Fibroblast of lung (primary cell): ENCODE data around the gene DLGAP1. TPM values are rescaled to one million over a fixed set of nuclear protein-coding genes. Genes with fewer than 3 reads are reported as not detected.
A peak's percentile ranks its signal among the peaks of the same experiment; 100 is the strongest.
"Not testable (repeated sequence)": the region's sequence is repeated elsewhere in the genome, so short reads cannot be mapped to it uniquely, and the experiment has no call there.

Experiments
- DNase-seq, 2 donors: peaks; one replicate each; pipeline versions ENCODE4 v3.0.0 to v3.0.0-alpha.2; 2010; ENCODE audit warnings: low read depth in 2 of 2
- H2AFZ ChIP-seq: 2 replicates; pipeline ENCODE4 v1.5.1; 2012; ENCODE audit warnings: low read length, control low read depth, inconsistent platforms
- H3K27ac ChIP-seq: 2 replicates; pipeline ENCODE4 v1.5.1; 2011; ENCODE audit warnings: low read length, control low read depth; ENCODE audit not compliant: insufficient read depth
- H3K27me3 ChIP-seq: 2 replicates; pipeline ENCODE4 v1.5.1; 2011; ENCODE audit warnings: mild to moderate bottlenecking, low read length; ENCODE audit not compliant: control insufficient read depth, insufficient read depth
- H3K36me3 ChIP-seq: 2 replicates; pipeline ENCODE4 v1.5.1; 2011; ENCODE audit warnings: low read length; ENCODE audit not compliant: control insufficient read depth, insufficient read depth
- H3K4me1 ChIP-seq: 2 replicates; pipeline ENCODE4 v1.5.1; 2011; ENCODE audit warnings: low read length; ENCODE audit not compliant: control insufficient read depth, insufficient read depth; ENCODE audit errors: extremely low read depth
- H3K4me2 ChIP-seq: 2 replicates; pipeline ENCODE4 v1.5.1; 2011; ENCODE audit warnings: low read length, control low read depth; ENCODE audit not compliant: insufficient read depth; ENCODE audit errors: extremely low read depth
- H3K4me3 ChIP-seq, 4 experiments: fragments of 200-600 bp in 1 of 4; sonication (generic) in 1 of 4; replicated peaks in 1 of 4; 2 replicates each; pipeline ENCODE4 v1.5.1; 2011 to 2016; ENCODE audit warnings: low read length in 4 of 4, low read depth in 3 of 4, mild to moderate bottlenecking in 3 of 4, control low read depth in 2 of 4, inconsistent platforms in 1 of 4, mixed read lengths in 1 of 4; ENCODE audit not compliant: insufficient read depth in 1 of 4; ENCODE audit errors: control extremely low read depth in 1 of 4
- H3K79me2 ChIP-seq: 2 replicates; pipeline ENCODE4 v1.5.1; 2012; ENCODE audit warnings: mild to moderate bottlenecking, low read length, inconsistent platforms; ENCODE audit not compliant: control insufficient read depth, insufficient read depth
- H3K9ac ChIP-seq: 2 replicates; pipeline ENCODE4 v1.5.1; 2011; ENCODE audit warnings: mild to moderate bottlenecking, low read length, control low read depth; ENCODE audit not compliant: insufficient read depth
- H3K9me3 ChIP-seq: 2 replicates; pipeline ENCODE4 v1.5.1; 2012; ENCODE audit warnings: low read depth, low read length; ENCODE audit not compliant: control insufficient read depth, insufficient read depth
- H4K20me1 ChIP-seq: 2 replicates; pipeline ENCODE4 v1.5.1; 2011; ENCODE audit warnings: low read length; ENCODE audit not compliant: control insufficient read depth, insufficient read depth; ENCODE audit errors: extremely low read depth
- EZH2 ChIP-seq: IDR thresholded peaks from 2 replicates; pipeline ENCODE4 v1.5.1; 2012; ENCODE audit warnings: low read length, control low read depth, mild to moderate bottlenecking; ENCODE audit errors: missing control alignments
- polyA plus RNA-seq, 2 donors: library from polyadenylated mRNA; depleted of rRNA in 1 of 2; stranded (reverse) in 1 of 2; unstranded in 1 of 2; fragments of >200 nt; gene quantifications; 2 replicates each; pipeline ENCODE4 v1.2.1, GENCODE V29; 2011 to 2012; ENCODE audit warnings: missing spikeins in 1 of 2
- total RNA-seq: library from RNA; depleted of rRNA; stranded (reverse); fragments of >200 nt; gene quantifications from 2 replicates; pipeline ENCODE4 v1.2.1, GENCODE V29; 2014
- TF ChIP-seq, protein P1 (sequence below), 2 donors: IDR thresholded peaks in 1 of 2; conservative IDR thresholded peaks in 1 of 2; 1 replicate in 1 of 2; 2 replicates in 1 of 2; pipeline ENCODE4 v1.5.1; 2011 to 2012; ENCODE audit warnings: low read length in 2 of 2, control low read depth in 1 of 2, inconsistent platforms in 1 of 2, low read depth in 1 of 2, mild to moderate bottlenecking in 1 of 2

DLGAP1 gene
- total and polyA plus RNA-seq, 2 donors (not counting 1 experiment from before 2014, with no cell fraction given), result 0.16 to 0.17 TPM

DNA sequence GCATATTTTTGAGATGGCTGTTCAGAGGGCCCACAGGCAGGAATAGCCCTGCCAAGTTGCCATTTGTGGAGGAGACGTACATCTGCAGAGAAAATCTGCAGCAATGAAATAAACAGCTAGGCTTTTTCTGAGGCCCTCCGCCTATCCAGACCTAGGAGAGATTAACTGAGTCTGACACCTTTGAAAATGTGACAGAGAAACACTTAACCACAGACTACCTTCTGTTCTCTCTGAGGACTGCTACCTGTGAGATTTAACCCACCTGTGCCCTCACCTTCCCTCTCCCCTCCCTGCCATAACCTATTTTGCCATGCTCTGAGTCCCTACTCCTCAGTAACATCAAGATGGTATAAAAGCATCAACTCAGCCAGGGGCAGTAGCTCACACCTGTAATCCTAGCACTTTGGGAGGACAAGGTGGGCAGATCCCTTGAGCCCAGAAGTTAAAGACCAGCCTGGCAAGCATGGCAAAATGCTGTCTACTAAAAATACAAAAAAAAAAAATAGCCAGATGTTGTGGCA lies 844.9 kb downstream of the DLGAP1 start:
- Histone ChIP-seq H3K79me2 (peaks cover 2% of the 10 kb centered on the region), H3K4me1 (peaks cover 8% of the 10 kb centered on the region), H3K36me3 (no peaks in the 10 kb centered on the region), H3K4me3 (no peak overlapping the region), H3K9ac (no peak overlapping the region), H3K9me3 (no peaks in the 10 kb centered on the region), H3K27ac (no peak overlapping the region), H3K27me3 (no peaks in the 10 kb centered on the region), H3K4me2 (no peak overlapping the region), H2AFZ (no peak overlapping the region), H4K20me1 (no peaks in the 10 kb centered on the region)
- TF ChIP-seq EZH2, result no peak
- no peak for DNase-seq

DNA sequence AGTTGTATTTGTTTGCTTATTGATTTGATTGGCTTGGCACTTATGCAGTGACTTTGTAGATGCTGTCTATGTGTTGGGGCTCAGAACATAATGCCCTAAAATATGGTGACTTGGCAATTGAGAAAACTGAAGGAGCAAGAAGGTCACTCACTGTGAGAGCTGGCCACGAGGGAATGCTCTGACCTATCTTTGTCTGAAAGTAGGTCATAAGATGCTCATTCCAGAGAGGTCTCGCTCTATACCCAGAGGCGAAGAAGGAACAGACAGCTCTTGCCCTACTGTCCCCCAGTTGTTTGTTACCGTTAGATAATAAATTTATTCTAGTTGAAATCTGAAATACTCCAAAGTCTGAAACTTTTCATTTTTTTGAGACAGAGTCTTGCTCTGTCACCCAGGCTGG lies 846.6 kb downstream of the DLGAP1 start:
- no peak overlapping the region for H3K4me3 ChIP-seq
- no peak overlapping the region for H3K27ac ChIP-seq
- no peak overlapping the region for H3K9ac ChIP-seq
- no peaks in the 10 kb centered on the region for H3K9me3 ChIP-seq
- no peaks in the 10 kb centered on the region for H3K27me3 ChIP-seq
- TF ChIP-seq EZH2, result no peak
- TF ChIP-seq, protein P1, sequence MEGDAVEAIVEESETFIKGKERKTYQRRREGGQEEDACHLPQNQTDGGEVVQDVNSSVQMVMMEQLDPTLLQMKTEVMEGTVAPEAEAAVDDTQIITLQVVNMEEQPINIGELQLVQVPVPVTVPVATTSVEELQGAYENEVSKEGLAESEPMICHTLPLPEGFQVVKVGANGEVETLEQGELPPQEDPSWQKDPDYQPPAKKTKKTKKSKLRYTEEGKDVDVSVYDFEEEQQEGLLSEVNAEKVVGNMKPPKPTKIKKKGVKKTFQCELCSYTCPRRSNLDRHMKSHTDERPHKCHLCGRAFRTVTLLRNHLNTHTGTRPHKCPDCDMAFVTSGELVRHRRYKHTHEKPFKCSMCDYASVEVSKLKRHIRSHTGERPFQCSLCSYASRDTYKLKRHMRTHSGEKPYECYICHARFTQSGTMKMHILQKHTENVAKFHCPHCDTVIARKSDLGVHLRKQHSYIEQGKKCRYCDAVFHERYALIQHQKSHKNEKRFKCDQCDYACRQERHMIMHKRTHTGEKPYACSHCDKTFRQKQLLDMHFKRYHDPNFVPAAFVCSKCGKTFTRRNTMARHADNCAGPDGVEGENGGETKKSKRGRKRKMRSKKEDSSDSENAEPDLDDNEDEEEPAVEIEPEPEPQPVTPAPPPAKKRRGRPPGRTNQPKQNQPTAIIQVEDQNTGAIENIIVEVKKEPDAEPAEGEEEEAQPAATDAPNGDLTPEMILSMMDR (conservative IDR thresholded peaks at IDR 0.05 in 1 of 2, IDR thresholded peaks at IDR 0.05 in 1 of 2; ENCODE audit: low read depth in 1 of 2, low read length in 2 of 2), result no peak
- no peak for DNase-seq
- no peaks in the 10 kb centered on the region for H3K36me3 ChIP-seq
- no peaks in the 10 kb centered on the region for H4K20me1 ChIP-seq
- H3K4me1 ChIP-seq, result peaks cover 14% of the 10 kb centered on the region
- H3K4me2 ChIP-seq, result no peak overlapping the region
- H2AFZ ChIP-seq, result no peak overlapping the region
- H3K79me2 ChIP-seq, result peaks cover 2% of the 10 kb centered on the region

DNA sequence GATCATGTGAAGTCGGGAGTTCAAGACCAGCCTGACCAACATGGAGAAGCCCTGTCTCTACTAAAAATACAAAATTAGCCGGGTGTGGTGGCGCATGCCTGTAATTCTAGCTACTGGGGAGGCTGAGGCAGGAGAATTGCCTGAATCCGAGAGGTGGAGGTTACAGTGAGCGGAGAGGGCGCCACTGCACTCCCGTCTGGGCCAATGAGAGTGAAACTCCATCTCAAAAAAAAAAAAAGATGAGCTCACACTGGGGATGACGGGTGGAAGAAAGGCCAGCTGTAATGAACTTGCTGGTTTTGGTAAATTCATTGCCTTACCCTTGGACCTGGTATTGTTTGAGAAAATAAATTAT lies 847.0 kb downstream of the DLGAP1 start:
- not testable (repeated sequence) for H3K9ac ChIP-seq, H2AFZ ChIP-seq, H4K20me1 ChIP-seq, H3K4me2 ChIP-seq, H3K27ac ChIP-seq, H3K4me3 ChIP-seq, H3K9me3 ChIP-seq, DNase-seq, H3K27me3 ChIP-seq, H3K79me2 ChIP-seq, H3K36me3 ChIP-seq
- peaks cover 16% of the 10 kb centered on the region for H3K4me1 ChIP-seq

DNA sequence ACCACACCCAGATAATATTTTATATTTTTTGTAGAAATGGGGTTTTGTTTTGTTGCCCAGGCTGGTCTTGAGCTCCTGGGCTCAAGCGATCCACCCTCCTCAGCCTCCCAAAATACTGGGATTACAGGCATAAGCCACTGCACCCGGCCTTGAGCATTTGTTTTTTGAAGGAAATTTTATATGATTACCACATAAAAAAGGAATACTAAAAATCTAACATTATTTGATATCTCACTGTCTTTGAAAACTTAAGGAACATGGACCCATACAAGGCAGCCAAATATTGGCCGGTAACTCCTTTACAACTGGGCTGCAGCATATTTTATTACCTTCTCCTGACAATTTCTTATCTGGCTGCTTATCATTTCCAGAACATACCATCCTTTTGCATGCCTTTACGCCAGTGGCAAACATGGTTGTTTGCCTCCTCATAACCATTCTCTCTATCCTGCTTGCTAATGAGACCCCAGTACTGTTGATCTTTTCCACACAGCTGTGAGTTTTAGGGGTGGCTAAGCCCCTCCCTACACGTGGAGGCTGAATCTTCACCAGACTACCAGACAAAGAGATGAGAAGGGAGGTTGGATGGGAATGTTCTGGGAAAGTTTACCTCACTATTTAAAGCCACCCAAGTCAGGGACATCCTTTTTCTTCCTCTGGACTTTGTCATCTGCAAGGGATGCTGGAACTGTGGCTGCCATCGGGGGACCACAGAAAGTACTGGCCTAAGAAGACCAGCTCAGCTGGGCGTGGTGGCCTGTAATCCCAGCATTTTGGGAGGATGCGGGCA lies 847.6 kb downstream of the DLGAP1 start:
- peaks cover 20% of the 10 kb centered on the region for H3K4me1 ChIP-seq
- H4K20me1 ChIP-seq, result no peaks in the 10 kb centered on the region
- no peak overlapping the region for H3K9ac ChIP-seq
- no peak overlapping the region for H3K4me2 ChIP-seq
- no peak for DNase-seq
- H3K79me2 ChIP-seq, result peaks cover 2% of the 10 kb centered on the region
- H3K4me3 ChIP-seq, result no peak overlapping the region
- no peak for TF ChIP-seq EZH2
- TF ChIP-seq, protein P1 (conservative IDR thresholded peaks at IDR 0.05 in 1 of 2, IDR thresholded peaks at IDR 0.05 in 1 of 2; ENCODE audit: low read depth in 1 of 2, low read length in 2 of 2), result no peak
- no peaks in the 10 kb centered on the region for H3K9me3 ChIP-seq
- no peak overlapping the region for H2AFZ ChIP-seq
- peak overlapping the region; percentile 99 for H3K27ac ChIP-seq
- H3K27me3 ChIP-seq, result no peaks in the 10 kb centered on the region
- H3K36me3 ChIP-seq, result no peaks in the 10 kb centered on the region

DNA sequence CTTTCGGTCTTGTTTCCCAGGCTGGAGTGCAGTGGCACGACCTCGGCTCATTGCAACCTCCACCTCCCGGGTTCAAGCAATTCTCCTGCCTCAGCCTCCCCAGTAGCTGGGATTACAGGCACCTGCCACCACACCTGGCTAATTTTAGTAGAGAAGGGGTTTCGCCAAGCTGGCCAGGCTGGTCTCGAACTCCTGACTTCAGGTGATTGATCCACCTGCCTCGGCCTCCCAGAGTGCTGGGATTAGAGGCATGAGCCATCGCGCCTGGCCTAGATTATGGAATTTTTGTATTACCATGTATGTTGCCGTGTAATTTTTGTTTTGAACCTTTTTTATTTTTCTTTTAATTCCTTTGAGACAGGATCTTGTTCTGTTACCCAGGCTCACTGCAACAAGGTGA lies 848.2 kb downstream of the DLGAP1 start:
- peak overlapping the region; percentile 99 for H3K27ac ChIP-seq
- H3K9me3 ChIP-seq, H3K27me3 ChIP-seq, H3K4me2 ChIP-seq, H3K9ac ChIP-seq, DNase-seq, H3K79me2 ChIP-seq, H4K20me1 ChIP-seq, H3K36me3 ChIP-seq, H2AFZ ChIP-seq: not testable (repeated sequence)
- peak overlapping the region in 1 of 4 experiments; percentile 94 for H3K4me3 ChIP-seq
- peaks cover 20% of the 10 kb centered on the region for H3K4me1 ChIP-seq
